HG03045 (cell line): Measurements from ENCODE around the gene ANKFY1.
"Not testable (repeated sequence)": the region's sequence is repeated elsewhere in the genome, so short reads cannot be mapped to it uniquely, and the experiment has no call there.

Source experiments
- ATAC-seq: cut with Tn5 transposase; IDR thresholded peaks from one replicate; pipeline ENCODE4 v1.9.1; 2021; ENCODE audit warnings: mild to moderate bottlenecking, moderate library complexity; ENCODE audit not compliant: unreplicated experiment

The ANKFY1 gene

DNA sequence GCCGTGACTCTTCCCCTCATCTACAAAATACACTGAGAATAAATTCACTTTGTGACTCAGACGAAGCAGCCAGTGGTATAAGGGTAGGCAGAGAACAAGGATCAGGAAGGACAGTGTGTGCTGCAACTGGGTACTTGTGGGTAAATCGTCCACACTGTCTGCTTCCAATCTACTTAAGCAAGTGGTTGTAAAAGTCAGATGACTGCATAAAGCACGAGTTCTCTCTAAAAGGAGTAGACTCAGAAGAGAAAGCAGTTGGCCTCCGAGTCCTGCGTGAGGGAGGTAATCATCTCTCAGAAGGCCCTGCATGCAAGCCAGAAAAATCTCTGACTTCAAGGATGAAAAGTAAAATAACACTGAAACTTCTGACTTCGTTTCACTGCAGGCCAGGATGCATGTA lies 43.1 kb downstream of the ANKFY1 start:
- ATAC-seq = no peak

DNA sequence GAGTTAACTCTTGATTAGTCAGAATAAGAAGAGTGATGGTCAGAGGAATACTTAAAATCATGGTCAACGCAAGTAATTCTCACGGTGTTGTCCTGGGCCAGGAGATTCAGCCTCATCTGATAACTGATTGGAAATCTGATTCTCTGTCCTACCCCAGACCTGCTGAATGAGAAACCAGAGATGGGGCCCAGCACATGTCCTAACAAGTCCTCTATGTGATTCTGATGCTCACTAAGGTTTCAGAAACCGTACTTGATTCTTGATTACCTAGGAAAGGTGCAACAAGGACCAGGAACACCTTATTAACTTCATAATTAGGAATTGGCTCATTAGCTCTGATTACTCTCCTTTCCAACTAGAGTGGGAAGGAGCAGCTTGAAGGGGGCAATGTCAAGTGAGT lies 44.5 kb downstream of the ANKFY1 start:
- no peak for ATAC-seq

DNA sequence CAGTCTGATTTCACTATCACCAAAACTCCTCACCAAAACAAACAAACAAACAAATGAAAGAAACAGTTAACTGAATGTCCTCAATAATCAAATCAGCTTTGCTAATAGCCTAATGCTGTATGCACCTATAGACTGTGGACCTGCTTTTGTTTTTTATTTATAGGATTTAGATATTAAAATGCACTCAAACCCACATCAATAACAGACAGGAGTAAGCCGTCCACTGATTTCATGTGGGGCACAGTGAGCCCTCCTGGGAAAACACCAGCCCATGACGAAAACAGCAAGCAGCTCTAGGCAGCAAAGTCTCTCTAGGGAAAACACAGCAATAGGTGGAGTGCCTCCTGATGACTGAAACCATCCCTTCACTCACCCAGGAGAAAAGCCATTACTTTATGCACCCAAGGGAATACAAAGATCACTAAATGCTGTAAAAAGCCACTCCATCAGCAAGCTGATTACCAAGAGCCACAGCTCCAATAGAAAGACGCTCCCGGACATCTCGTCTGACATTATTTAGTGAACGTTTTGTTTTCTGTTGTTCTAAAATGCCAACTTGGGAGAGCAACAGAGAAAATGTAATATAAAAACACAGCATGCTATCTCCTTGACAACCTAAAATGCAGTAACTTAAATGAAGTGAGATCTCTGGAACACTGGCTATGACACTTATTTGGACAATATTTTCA lies 47.8 kb downstream of the ANKFY1 start:
- ATAC-seq = no peak

DNA sequence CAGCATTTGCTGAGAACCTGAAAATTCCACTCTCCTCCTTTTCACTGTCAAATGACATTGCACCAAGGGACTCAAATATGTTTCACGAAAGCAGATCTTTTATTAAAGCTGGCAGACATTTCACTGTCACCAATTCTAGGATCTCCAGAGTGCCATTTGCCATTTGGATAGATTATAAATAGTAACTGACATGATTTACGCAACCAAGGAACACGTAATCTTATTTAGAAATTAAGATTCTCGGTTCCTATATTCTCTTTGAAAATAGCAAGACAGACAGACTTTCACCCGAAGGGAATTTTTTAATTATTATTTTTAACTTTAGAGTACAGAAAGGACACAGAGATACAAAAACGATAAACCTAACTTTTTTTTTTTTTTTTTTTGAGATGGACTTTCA lies 49.6 kb downstream of the ANKFY1 start:
- ATAC-seq = no peak

DNA sequence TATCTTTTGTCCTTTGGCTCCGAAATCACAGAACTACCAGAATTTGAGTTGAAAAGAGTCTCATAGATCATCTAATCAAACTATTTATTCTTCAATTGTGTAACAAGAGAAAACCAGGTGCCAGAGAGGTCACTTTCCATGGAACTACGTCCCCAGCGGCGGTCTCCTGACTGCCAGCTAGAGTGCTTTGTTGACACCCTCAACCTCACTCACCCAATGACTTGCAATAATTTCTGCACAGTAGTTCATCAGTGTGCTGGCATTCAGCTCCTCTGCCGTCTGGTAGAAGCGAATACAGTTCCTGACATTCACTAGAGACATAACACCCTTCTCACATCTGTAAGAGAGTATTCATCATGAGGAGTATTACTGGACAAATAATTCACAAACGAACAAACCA lies 54.2 kb downstream of the ANKFY1 start:
- no peak for ATAC-seq

DNA sequence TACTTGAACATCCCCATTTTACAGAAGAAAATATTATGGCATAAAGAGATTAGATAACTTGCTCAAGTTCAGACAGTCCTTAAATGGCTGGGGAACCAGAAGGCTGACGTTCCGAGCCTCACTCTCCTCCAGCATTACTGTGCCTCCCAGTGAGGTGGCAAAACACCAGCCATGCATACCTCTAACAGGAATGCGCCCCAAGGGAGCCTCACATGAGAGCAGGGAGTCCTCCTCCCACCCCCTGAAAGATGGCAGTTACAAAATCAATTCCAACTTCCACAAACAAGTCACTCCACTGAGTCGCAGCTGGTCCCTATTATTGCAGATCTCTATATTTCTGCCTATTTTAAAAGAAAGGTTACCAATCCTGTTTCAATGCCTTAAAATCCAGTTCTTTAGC lies 55.5 kb downstream of the ANKFY1 start:
- ATAC-seq = no peak

DNA sequence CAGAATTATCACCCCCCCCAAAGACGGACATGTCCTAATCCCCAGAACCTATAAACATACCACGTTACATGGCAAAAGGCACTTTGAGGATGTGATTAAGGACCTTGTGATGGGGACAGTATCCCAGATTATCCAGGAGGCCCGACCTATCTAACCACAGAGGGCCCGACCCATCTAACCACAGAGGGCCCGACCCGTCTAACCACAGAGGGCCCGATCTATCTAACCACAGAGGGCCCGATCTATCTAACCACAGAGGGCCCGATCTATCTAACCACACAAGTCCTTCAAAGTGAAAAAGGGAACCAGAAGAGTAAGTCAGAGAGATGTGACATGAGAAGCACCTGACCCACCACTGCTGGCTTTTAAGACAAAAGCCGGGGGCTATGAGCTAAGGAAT lies 56.8 kb downstream of the ANKFY1 start:
- ATAC-seq = no peak

DNA sequence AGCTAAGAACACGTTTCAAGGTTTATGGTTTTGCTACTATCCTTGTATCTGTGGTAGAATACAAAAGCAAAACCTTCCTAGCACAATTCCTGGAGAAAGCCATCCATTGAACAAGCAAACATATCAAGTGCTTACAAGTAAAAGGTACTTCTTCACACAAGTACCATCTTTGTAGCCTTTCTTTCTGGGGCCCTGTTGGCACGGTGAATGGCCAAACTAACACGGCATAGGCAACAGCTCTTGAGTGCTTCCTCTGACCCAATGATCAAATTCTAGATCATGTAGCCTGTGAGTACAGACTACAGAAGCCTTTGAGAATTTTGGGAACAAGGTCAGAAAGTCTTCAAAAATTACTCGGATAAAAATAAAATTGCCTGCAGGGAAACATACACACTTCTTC lies 57.9 kb downstream of the ANKFY1 start:
- ATAC-seq = no peak

DNA sequence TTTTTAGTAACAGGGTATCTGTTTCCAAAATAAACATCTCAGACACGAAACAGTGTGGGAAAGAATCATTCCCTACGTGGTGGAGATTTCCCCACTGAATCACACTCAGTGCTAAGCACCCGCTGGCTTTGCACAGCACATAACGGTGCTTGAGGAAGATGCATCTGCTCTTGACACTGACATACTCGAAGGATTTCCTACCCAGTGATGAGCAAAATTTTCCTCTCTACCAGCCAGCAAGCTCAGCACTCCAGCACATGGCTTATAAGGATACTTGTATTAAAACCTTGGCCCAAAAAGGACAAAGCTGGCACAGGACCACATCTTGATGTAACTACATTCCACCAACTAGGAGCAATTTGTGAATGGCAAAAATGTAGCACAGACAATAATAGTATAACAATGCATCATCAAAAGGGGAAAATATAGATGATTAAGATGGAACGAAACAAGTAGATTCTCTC lies 59.0 kb downstream of the ANKFY1 start:
- no peak for ATAC-seq

DNA sequence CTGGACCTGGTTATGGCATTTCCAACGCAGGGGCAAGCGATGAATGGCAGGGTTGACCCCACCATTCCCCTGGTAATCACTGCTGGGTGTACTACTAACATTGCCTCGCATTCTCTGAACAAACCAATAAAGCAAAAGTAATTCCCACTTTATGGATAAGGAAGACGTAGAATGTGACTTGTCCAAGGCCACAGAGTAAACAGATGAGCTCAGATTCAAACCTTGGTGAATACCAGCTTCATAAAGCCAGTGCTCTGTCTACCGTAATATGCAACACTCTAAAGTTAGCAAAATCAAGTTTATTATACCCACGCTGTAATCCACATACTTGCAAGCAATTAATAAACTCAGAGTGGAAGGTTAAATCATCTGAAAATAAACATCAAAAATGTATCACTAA lies 59.6 kb downstream of the ANKFY1 start:
- no peak for ATAC-seq

DNA sequence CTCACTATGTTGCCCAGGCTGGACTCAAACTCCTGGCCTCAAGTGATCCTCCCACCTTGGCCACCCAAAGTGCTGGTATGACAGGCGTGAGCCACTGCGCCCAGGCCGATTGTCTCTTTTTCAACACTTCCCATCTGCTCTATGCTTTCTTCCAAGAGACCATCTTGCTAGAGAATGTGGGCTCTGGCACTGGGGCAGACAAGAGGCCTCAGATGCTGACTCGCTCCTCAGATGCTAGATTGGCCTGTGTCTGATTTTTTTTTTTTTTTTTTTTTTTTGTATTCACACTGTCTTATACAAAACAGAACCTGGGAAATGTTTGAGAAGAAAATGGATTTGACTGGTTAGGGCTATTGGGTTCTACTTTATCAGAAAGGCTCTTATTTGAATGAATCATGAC lies 62.6 kb downstream of the ANKFY1 start:
- ATAC-seq = no peak

DNA sequence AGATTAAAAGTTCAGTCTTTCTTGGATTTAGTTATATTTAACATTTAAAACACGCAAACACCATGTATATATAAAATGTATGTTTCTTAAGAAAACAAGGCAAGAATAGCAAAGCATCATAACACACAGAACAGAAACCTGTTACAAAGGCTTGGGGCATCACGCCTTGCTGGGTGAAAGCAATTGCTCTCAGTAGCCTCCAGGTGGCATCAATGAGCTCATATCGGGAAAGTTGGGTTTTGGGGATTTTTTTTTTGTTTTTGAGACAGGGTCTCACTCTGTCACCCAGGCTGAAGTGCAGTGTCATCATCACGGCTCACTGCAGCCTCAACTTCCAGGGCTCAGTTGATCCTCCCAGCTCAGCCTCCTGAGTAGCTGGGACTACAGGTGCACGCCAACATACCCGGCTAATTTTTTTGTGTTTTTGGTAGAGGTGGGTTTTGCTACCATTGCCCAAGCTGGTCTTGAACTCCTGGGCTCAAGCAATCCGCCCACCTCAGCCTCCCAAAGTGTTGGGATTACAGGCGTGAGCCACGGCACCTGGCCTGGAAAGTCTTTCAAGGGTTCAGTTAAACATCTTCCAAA lies 63.9 kb downstream of the ANKFY1 start:
- no peak for ATAC-seq

DNA sequence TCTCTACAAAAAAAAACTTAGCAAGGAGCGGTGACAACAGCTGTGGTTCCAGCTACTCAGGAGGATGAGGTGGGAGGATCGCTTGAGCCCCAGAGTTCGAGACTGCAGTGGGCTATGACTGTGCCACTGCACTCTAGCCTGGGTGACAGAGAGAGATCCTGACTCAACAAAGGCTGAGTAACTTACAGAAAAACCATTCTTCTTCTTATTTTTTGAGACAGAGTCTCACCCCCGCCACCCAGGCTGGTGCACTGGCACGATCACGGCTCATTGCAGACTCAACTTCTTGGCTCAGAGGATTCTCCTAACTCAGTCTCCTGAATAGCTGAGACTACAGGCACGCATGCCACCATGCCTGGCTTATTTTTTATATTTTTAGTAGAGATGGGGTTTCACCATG lies 64.8 kb downstream of the ANKFY1 start:
- ATAC-seq = no peak

DNA sequence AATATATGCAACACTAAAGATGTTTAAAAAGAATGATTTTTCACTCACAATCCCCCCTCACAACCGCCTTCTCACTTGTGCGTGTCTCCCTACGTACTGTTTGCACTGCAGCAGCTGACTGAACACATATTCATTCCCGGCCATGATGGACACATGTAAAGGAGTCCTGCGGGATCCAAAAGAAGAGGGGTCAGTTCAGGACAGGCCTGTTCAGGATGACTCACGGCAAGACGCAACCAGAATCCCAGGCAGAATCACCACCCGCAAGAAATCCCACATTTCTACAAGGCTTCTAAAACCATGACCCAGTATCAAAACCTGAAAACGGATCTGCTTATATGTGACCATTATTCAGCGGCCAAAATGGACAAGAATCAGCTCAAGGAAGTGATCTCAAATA lies 68.5 kb downstream of the ANKFY1 start:
- no peak for ATAC-seq

DNA sequence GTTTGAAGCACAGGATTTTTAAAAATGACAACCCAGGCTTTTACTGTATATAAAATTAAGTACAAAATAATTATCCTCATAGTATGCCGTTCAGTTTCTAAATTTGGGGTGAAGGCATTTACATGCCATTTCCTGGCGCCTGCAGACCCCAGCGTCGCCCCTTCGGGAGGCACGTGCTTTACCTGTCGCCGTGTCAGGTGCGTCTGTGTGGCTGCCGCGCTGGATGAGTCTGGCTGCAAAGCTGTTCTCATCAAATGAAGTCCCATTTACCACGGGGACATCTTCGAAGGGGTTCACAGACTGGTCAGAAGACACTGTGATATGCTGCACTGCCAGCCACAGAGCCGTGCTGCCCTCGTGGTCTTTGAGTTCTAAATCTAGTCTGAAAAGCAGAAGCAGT lies 69.0 kb downstream of the ANKFY1 start:
- ATAC-seq = no peak

DNA sequence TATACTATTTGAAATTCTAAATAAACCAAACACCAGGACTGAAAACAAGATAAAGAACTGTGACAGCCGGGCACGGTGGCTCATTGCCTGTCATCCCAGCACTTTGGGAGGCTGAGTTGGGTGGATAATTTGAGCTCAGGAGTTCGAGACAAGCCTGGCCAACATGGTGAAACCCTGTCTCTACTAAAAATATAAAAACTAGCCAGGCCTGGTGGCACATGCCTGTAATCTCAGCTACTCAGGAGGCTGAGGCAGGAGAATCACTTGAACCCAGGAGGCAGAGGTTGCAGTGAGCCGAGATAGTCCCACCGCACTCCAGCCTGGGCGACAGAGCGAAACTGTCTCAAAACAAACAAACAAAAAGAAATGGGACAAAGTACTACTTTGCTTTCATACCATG lies 73.0 kb downstream of the ANKFY1 start:
- not testable (repeated sequence) for ATAC-seq

DNA sequence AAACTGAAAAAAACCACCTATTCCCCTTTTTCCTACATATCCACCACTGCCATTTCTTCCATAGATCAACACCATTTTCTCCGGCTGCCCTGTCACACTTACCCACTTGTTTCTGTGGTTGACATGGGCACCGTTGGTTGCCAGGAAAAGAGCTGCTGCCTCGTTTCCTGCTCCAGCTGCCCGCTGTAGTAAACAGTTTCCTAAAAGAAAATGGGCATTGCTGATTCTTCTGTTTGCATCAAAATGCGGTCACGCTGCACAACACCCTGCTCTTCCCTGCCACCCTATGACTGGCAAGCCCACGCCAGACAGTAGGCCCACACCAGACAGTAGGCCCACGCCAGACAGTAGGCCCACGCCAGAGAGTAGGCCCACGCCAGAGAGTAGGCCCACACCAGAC lies 74.5 kb downstream of the ANKFY1 start:
- no peak for ATAC-seq

DNA sequence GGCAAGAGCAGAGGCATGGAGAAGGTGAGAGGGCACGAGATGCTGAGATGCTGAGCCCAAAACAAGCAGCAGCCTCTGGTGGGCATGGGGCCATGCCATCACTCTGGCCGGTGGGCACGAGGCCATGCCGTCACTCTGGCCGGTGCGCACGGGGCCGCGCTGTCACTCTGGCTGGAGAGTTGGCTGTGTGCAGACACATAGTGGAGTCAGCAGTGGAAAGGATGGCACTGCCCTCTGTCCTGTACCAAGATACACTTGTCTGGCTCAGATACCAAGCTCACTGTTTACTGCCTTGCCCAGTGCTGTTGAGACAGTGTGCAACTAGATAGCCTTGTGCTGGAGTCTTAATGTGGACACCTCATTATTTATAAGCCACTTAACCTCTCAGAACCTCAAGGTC lies 75.7 kb downstream of the ANKFY1 start:
- no peak for ATAC-seq

DNA sequence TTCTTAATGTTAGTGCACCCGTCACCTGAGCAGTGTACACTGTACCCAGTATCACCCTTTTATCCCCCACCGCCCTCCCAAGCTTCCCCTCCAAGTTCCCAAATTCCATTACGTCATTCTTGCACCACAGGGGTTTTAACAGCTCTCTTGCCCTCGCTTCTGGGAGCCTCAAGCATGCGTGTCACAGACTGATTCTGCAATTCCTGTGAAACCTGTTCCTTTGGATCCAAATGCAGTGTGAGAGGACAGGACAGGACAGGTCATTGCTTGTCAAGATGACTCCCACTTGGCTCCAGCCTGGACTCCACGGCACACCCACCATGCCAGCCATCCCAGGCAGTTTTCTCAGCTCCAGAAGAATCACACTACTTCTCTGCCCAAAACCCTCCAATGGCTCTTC lies 76.7 kb downstream of the ANKFY1 start:
- ATAC-seq = no peak

DNA sequence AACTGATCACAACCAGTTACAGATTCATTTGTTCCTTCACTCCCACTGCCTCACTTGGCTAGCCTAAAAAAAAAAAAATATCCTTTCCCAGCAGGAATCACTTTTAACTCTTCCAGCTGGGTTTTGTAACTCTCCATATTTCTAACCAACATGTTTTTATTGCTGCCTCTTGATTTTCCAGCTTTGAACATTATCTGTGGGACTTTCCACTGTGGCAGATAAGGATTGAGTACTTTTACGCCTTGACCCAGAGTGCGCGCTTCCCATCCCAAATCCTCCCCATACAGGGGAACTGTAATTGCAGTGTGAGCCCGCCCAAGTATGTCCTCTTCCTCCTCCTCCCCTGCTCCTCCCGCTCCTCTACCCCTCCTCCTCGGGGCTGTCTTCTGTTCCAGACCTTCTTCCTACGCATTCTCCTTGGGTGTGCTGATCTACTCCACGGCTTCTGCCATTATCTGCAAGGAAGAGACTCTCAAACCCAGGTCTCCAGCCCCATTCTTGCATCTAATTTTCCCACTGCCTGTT lies 77.4 kb downstream of the ANKFY1 start:
- ATAC-seq = no peak

DNA sequence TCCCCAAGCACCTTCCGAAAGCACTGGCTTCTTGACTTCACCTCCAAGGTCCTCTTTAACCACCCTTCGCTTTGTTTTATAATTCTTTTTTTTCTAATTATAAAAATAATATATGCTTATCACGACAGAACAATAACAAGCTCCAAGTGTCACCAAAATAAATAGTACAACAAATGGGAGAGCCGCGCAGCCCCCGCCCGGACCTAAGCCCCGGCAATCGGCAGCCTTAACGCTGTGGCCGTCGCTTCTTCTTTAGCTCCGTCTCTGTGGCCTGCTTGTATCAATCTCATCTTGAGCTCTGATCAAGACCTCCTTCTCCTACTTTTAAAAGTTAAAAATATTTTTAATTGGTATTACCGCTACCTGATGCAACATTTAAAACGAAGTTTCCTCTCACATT lies 78.1 kb downstream of the ANKFY1 start:
- ATAC-seq = no peak

DNA sequence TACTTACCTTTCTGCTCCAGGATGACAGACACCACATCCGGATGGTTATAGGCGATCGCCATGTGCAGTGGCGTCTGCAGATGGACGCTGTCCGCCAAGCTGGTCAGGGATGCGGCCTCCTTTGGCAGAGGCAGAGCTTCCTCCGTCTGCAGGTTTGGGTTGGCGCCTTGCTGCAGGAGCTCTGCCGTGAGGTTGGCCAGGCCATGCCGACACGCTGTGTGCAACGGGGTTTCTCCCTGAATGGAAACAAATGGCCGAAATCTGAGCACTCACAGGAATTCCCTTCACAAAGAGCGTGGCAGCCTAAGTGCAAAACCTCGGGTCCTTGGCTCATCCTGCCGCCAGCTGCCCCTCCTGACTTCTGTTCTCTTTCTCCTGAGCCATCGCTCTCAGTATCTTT lies 79.0 kb downstream of the ANKFY1 start:
- no peak for ATAC-seq

DNA sequence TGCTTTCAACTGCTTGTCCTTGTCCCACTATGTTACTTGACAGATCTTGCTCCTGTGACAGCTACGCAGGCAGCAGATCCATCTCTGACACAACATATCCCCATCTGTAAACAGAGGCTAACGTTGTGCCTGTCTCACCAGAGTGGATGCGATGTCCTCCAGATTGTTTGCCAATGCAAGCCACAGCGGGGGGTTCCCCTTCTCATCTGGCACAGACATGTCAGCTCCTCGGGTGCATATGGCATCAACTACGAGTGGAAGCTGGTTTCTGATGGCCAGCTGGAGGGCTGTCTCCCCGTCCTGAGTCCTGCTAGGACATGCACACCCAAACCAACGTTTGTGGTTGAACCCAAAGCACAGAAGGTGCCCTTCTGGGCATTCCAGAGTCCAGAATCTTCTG lies 81.7 kb downstream of the ANKFY1 start:
- ATAC-seq = no peak
